ENCODE results near the gene GPATCH2.

The GPATCH2 gene

GRCh38 chr1:217622042-217622441 lies 8.8 kb downstream of the GPATCH2 start:
- Histone ChIP-seq H3K27me3 (ENCODE audit: insufficient read depth, low read depth, severe bottlenecking) (no peaks in the 10 kb centered on the region), H3K9me3 (ENCODE audit: severe bottlenecking) (no peaks in the 10 kb centered on the region), H3K36me3 (peaks cover 15% of the 10 kb centered on the region), H3K27ac (no peak overlapping the region), H3K4me3 (ENCODE audit: low read depth, low read length) (no peak overlapping the region)
- TF ChIP-seq CTCF (IDR thresholded peaks at IDR 0.05; ENCODE audit: low read depth, low read length), result no peak
- DNase-seq, result no peak

- H3K27me3 ChIP-seq (ENCODE audit: insufficient read depth, low read depth, severe bottlenecking), result no peaks in the 10 kb centered on the region
- peaks cover 18% of the 10 kb centered on the region for H3K36me3 ChIP-seq
- H3K9me3 ChIP-seq (ENCODE audit: severe bottlenecking), result no peaks in the 10 kb centered on the region
- H3K27ac ChIP-seq, result no peak overlapping the region
- DNase-seq, result no peak
- H3K4me3 ChIP-seq (ENCODE audit: low read depth, low read length), result no peak overlapping the region
- TF ChIP-seq CTCF (IDR thresholded peaks at IDR 0.05; ENCODE audit: low read depth, low read length), result no peak
Observed at GRCh38 chr1:217620814-217621213, 10.1 kb downstream of the GPATCH2 start.

- Histone ChIP-seq H3K27me3 (ENCODE audit: insufficient read depth, low read depth, severe bottlenecking) (no peaks in the 10 kb centered on the region), H3K4me3 (ENCODE audit: low read depth, low read length) (no peak overlapping the region), H3K9me3 (ENCODE audit: severe bottlenecking) (no peaks in the 10 kb centered on the region), H3K36me3 (peaks cover 18% of the 10 kb centered on the region), H3K27ac (no peak overlapping the region)
- DNase-seq, result no peak
- no peak for TF ChIP-seq CTCF (IDR thresholded peaks at IDR 0.05; ENCODE audit: low read depth, low read length)
Observed at GRCh38 chr1:217617126-217617525, 13.8 kb downstream of the GPATCH2 start.

- peaks cover 19% of the 10 kb centered on the region for H3K36me3 ChIP-seq
Observed at GRCh38 chr1:217614200-217614712, 16.6 kb downstream of the GPATCH2 start.

GRCh38 chr1:217605390-217605789 lies 25.5 kb downstream of the GPATCH2 start:
- DNase-seq, result no peak

More at GRCh38 chr1:217614200-217614712, 16.6 kb downstream of the GPATCH2 start:
- Histone ChIP-seq H3K9me3 (ENCODE audit: severe bottlenecking) (no peaks in the 10 kb centered on the region), H3K27ac (no peak overlapping the region), H3K4me3 (ENCODE audit: low read depth, low read length) (no peak overlapping the region), H3K27me3 (ENCODE audit: insufficient read depth, low read depth, severe bottlenecking) (no peaks in the 10 kb centered on the region)
- DNase-seq, result no peak
- TF ChIP-seq CTCF (IDR thresholded peaks at IDR 0.05; ENCODE audit: low read depth, low read length), result no peak

More at GRCh38 chr1:217605390-217605789, 25.5 kb downstream of the GPATCH2 start:
- no peaks in the 10 kb centered on the region for H3K27me3 ChIP-seq (ENCODE audit: insufficient read depth, low read depth, severe bottlenecking)
- no peaks in the 10 kb centered on the region for H3K9me3 ChIP-seq (ENCODE audit: severe bottlenecking)
- no peak for TF ChIP-seq CTCF (IDR thresholded peaks at IDR 0.05; ENCODE audit: low read depth, low read length)
- no peak overlapping the region for H3K4me3 ChIP-seq (ENCODE audit: low read depth, low read length)
- H3K27ac ChIP-seq, result no peak overlapping the region
- H3K36me3 ChIP-seq, result peaks cover 25% of the 10 kb centered on the region

Measured in WERI-Rb-1 (cell line).